SKM-1 treated with dmso at 0.1 percent for 144 hours (cell line): ENCODE measurements around the gene KNL1.
"Not testable (repeated sequence)": the region's sequence is repeated elsewhere in the genome, so short reads cannot be mapped to it uniquely, and the experiment has no call there.

Experiments
- DNase-seq: peaks from one replicate; lab custom pipeline; 2025; ENCODE audit not compliant: unreplicated experiment; lab: John Stamatoyannopoulos, UW

Gene KNL1

GRCh38 chr15:40593588-40594428 is at the start of gene KNL1:
KNL1 (plus strand) TSS chr15:40594249; CDS start chr15:40602932, 8,683 bp downstream.
- peak; percentile 95 for DNase-seq

GRCh38 chr15:40545457-40545856 is 48.6 kb upstream of the KNL1 start:
- no peak for DNase-seq

GRCh38 chr15:40548610-40549009 is 45.4 kb upstream of the KNL1 start:
- DNase-seq, result no peak

GRCh38 chr15:40549894-40550293 is 44.2 kb upstream of the KNL1 start:
- no peak for DNase-seq

GRCh38 chr15:40550341-40551037 is 43.6 kb upstream of the KNL1 start:
- DNase-seq, result peak; percentile 87

- no peak for DNase-seq
These were observed 39.9 kb upstream of the KNL1 start for GRCh38 chr15:40554161-40554525.

GRCh38 chr15:40555876-40556275 is 38.2 kb upstream of the KNL1 start:
- no peak for DNase-seq

GRCh38 chr15:40558952-40559742 is 34.9 kb upstream of the KNL1 start:
- no peak for DNase-seq

GRCh38 chr15:40562691-40563090 is 31.4 kb upstream of the KNL1 start:
- DNase-seq, result no peak

GRCh38 chr15:40563426-40563825 is 30.6 kb upstream of the KNL1 start:
- no peak for DNase-seq

GRCh38 chr15:40564591-40565332 is 29.3 kb upstream of the KNL1 start, which contains the start of gene CCDC32:
CCDC32 (minus strand) TSS chr15:40565042; CDS start chr15:40563015, 2,027 bp downstream.
- peak; percentile 100 for DNase-seq

GRCh38 chr15:40565333-40566238 is 28.5 kb upstream of the KNL1 start:
- DNase-seq, result no peak

- no peak for DNase-seq
These were observed 26.9 kb upstream of the KNL1 start for GRCh38 chr15:40567111-40567510.

GRCh38 chr15:40569129-40569953 is 24.7 kb upstream of the KNL1 start, which contains the start of gene RPUSD2:
RPUSD2 (plus strand) TSS chr15:40569299; CDS start chr15:40569338, 39 bp downstream.
- peak; percentile 84 for DNase-seq

- DNase-seq, result no peak
These were observed 18.9 kb upstream of the KNL1 start for GRCh38 chr15:40575113-40575512.

GRCh38 chr15:40576914-40577313 is 17.1 kb upstream of the KNL1 start:
- DNase-seq, result not testable (repeated sequence)

- no peak for DNase-seq
These were observed 15.2 kb upstream of the KNL1 start for GRCh38 chr15:40578892-40579291.

- DNase-seq, result not testable (repeated sequence)
These were observed 12.3 kb upstream of the KNL1 start for GRCh38 chr15:40581796-40582195.
